GM12864 (cell line): ENCODE results near the gene GALK1.

Experiments used
- DNase-seq: peaks from one replicate; pipeline ENCODE4 v3.0.0-alpha.2; 2011; ENCODE audit warnings: low read depth
- H3K4me3 ChIP-seq: 2 replicates; pipeline ENCODE4 v1.5.1; 2011; ENCODE audit warnings: mild to moderate bottlenecking, low read depth, low read length, control low read depth
- CTCF ChIP-seq: IDR thresholded peaks from 2 replicates; pipeline ENCODE4 v1.5.1; 2011; ENCODE audit warnings: low read depth, mild to moderate bottlenecking, moderate library complexity, low read length, control low read depth, inconsistent platforms; ENCODE audit errors: missing control alignments

GALK1 gene

GRCh38 chr17:75777296-75777922, 12.4 kb upstream of the GALK1 start:
- no peak for DNase-seq
- H3K4me3 ChIP-seq, result peak overlapping the region; percentile 82
- no peak for TF ChIP-seq CTCF

GRCh38 chr17:75776386-75777295, 11.6 kb upstream of the GALK1 start:
- no peak for TF ChIP-seq CTCF
- DNase-seq, result no peak
- H3K4me3 ChIP-seq, result no peak overlapping the region; the same call in 1 of the 2 replicates

GRCh38 chr17:75774991-75775668, 10.1 kb upstream of the GALK1 start:
- no peak overlapping the region for H3K4me3 ChIP-seq
- no peak for DNase-seq
- no peak for TF ChIP-seq CTCF

- no peak overlapping the region for H3K4me3 ChIP-seq
- DNase-seq, result no peak
- TF ChIP-seq CTCF, result no peak
Observed at GRCh38 chr17:75774471-75774990, 9.5 kb upstream of the GALK1 start.

- peak; percentile 7 for TF ChIP-seq CTCF
- no peak overlapping the region for H3K4me3 ChIP-seq
- DNase-seq, result no peak
Observed at GRCh38 chr17:75773808-75774470, 8.9 kb upstream of the GALK1 start.

- TF ChIP-seq CTCF, result no peak
- no peak for DNase-seq
- H3K4me3 ChIP-seq, result no peak overlapping the region
Observed at GRCh38 chr17:75773121-75773807, 8.3 kb upstream of the GALK1 start.
